Endodermal cell (in vitro differentiated cells): Measurements from ENCODE around the gene CHORDC1. TPM values are rescaled to one million over a fixed set of nuclear protein-coding genes. Genes with fewer than 3 reads are reported as not detected.

Experiments used
- DNase-seq: peaks from one replicate; pipeline ENCODE4 v3.0.0-alpha.2; 2017
- H3K27ac ChIP-seq: 2 replicates; pipeline ENCODE4 v1.5.1; 2013; ENCODE audit warnings: mild to moderate bottlenecking, low read depth, low read length, moderate library complexity
- H3K27me3 ChIP-seq: 2 replicates; pipeline ENCODE4 v1.6.1; 2013; ENCODE audit warnings: mild to moderate bottlenecking, low read length, moderate library complexity; ENCODE audit not compliant: insufficient read depth, control insufficient read depth, poor library complexity, severe bottlenecking
- H3K36me3 ChIP-seq: 2 replicates; pipeline ENCODE4 v1.7.0; 2013; ENCODE audit warnings: mild to moderate bottlenecking, low read length, moderate library complexity; ENCODE audit not compliant: control insufficient read depth, insufficient read depth
- H3K4me1 ChIP-seq: one replicate; pipeline ENCODE4 v1.7.0; 2013; ENCODE audit warnings: low read length; ENCODE audit not compliant: control insufficient read depth, insufficient read depth
- H3K4me3 ChIP-seq: 2 replicates; pipeline ENCODE4 v1.5.1; 2013; ENCODE audit warnings: mild to moderate bottlenecking, low read length, moderate library complexity
- H3K9ac ChIP-seq: 2 replicates; pipeline ENCODE4 v1.6.1; 2013; ENCODE audit warnings: mild to moderate bottlenecking, low read length, moderate library complexity; ENCODE audit not compliant: poor library complexity, severe bottlenecking; ENCODE audit errors: extremely low read depth
- H3K9me3 ChIP-seq: 2 replicates; pipeline ENCODE4 v1.6.1; 2013; ENCODE audit warnings: mild to moderate bottlenecking, low read length, moderate library complexity; ENCODE audit not compliant: control insufficient read depth
- H3K27ac Mint-ChIP-seq: 2 replicates; pipeline ENCODE4 v1.8.0; 2020; ENCODE audit warnings: mixed read lengths
- H3K27me3 Mint-ChIP-seq: 2 replicates; pipeline ENCODE4 v1.8.0; 2021; ENCODE audit warnings: mild to moderate bottlenecking, mixed read lengths; ENCODE audit not compliant: insufficient read depth
- H3K36me3 Mint-ChIP-seq: 2 replicates; pipeline ENCODE4 v1.8.0; 2020; ENCODE audit warnings: low read depth, mixed read lengths
- H3K4me1 Mint-ChIP-seq: 2 replicates; pipeline ENCODE4 v1.8.0; 2020; ENCODE audit warnings: mixed read lengths
- H3K4me3 Mint-ChIP-seq: 2 replicates; pipeline ENCODE4 v1.8.0; 2020; ENCODE audit warnings: mild to moderate bottlenecking, moderate library complexity, mixed read lengths
- H3K9me3 Mint-ChIP-seq: 2 replicates; pipeline ENCODE4 v1.8.0; 2020; ENCODE audit warnings: mild to moderate bottlenecking, mixed read lengths
- CTCF ChIP-seq: fragments of 200-600 bp; sonication (generic); conservative IDR thresholded peaks from 2 replicates; pipeline ENCODE4 v1.5.0; 2021; ENCODE audit warnings: antibody characterized with exemption, mild to moderate bottlenecking
- WGBS, 2 experiments: methylation state at CpG; one replicate each; pipeline versions ENCODE4 v1.1.5 to v1.1.7; 2013; ENCODE audit warnings: missing lambda C conversion rate in 2 of 2, mixed read lengths in 1 of 2; ENCODE audit not compliant: insufficient coverage in 1 of 2, insufficient read length in 1 of 2; 5-methylcytosine and 5-hydroxymethylcytosine counted together
- total RNA-seq, 2 donors: library from RNA; stranded (reverse); fragmentation: NEBNext Ultra II Directional in 1 of 2; extraction: Animal tissue kit (Norgen Biotek cat#: 25700) in 1 of 2; gene quantifications; 2 replicates in 1 of 2; 3 replicates in 1 of 2; pipeline ENCODE4 v1.2.1, GENCODE V29; 2021

CHORDC1 gene
- total RNA-seq, 2 donors from 2014 or later, result 54.6 to 56.9 TPM

DNA sequence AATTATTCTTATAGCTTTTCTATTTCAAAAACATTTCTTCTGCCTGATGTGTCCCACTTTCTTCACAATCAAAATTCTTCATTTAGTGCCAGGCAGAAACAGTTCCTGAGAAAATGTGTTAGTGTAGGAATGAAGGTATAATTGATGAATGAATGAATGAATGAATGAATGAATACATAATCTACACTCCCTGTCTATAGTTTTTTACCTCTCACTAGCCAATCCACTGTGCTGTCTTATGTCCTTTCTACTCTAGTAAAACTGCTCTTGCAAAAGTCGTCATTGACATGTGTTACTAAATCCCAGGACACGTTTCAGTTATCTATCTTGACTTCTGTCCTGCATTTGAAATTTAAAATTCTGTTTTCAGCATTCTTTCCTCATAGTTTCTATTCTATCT is 42.9 kb downstream of the CHORDC1 start:
- no peak for DNase-seq
- H3K27me3 Mint-ChIP-seq, result no peaks in the 10 kb centered on the region
- peaks cover 16% of the 10 kb centered on the region for H3K4me1 Mint-ChIP-seq
- H3K4me3 ChIP-seq, result no peak overlapping the region
- H3K27ac Mint-ChIP-seq, result no peak overlapping the region
- no peak overlapping the region for H3K27ac ChIP-seq
- no peaks in the 10 kb centered on the region for H3K9me3 Mint-ChIP-seq
- TF ChIP-seq CTCF, result no peak
- H3K27me3 ChIP-seq, result no peaks in the 10 kb centered on the region
- H3K36me3 Mint-ChIP-seq, result no peaks in the 10 kb centered on the region
- no peak overlapping the region for H3K4me3 Mint-ChIP-seq
- peaks cover 11% of the 10 kb centered on the region for H3K4me1 ChIP-seq
- H3K9me3 ChIP-seq, result no peaks in the 10 kb centered on the region
- WGBS, 2 experiments, result 58 to 66% methylated on average over 2 of the region's 2 CpGs
- H3K9ac ChIP-seq, result no peak overlapping the region
- no peaks in the 10 kb centered on the region for H3K36me3 ChIP-seq

- no peak overlapping the region for H3K27ac Mint-ChIP-seq
- Histone ChIP-seq H3K36me3 (no peaks in the 10 kb centered on the region), H3K9ac (no peak overlapping the region), H3K4me3 (no peak overlapping the region), H3K27me3 (no peaks in the 10 kb centered on the region), H3K9me3 (no peaks in the 10 kb centered on the region), H3K4me1 (peaks cover 11% of the 10 kb centered on the region), H3K27ac (no peak overlapping the region)
- H3K4me1 Mint-ChIP-seq, result peaks cover 16% of the 10 kb centered on the region
- no peaks in the 10 kb centered on the region for H3K27me3 Mint-ChIP-seq
- H3K36me3 Mint-ChIP-seq, result no peaks in the 10 kb centered on the region
- H3K4me3 Mint-ChIP-seq, result no peak overlapping the region
- no peak for TF ChIP-seq CTCF
- no peak for DNase-seq
- no peaks in the 10 kb centered on the region for H3K9me3 Mint-ChIP-seq
- WGBS, 2 experiments, result no CpG with 5 or more reads among the region's 2 CpGs
These were observed 44.1 kb downstream of the CHORDC1 start for GRCh38 chr11:90178751-90179150.

GRCh38 chr11:90176069-90176468 is 46.8 kb downstream of the CHORDC1 start:
- TF ChIP-seq CTCF, result no peak
- no peaks in the 10 kb centered on the region for H3K27me3 Mint-ChIP-seq

More at GRCh38 chr11:90176069-90176468, 46.8 kb downstream of the CHORDC1 start:
- DNase-seq, result no peak
- peak overlapping the region; percentile 59 for H3K4me3 ChIP-seq
- H3K27ac Mint-ChIP-seq, result no peak overlapping the region
- no peaks in the 10 kb centered on the region for H3K27me3 ChIP-seq
- H3K4me3 Mint-ChIP-seq, result no peak overlapping the region
- 92% methylated on average over 1 of the region's 1 CpG; no CpG with 5 or more reads in 1 of the 2 experiments for WGBS, 2 experiments
- no peak overlapping the region for H3K9ac ChIP-seq
- H3K36me3 ChIP-seq, result no peaks in the 10 kb centered on the region
- peaks cover 19% of the 10 kb centered on the region for H3K4me1 Mint-ChIP-seq
- H3K9me3 Mint-ChIP-seq, result no peaks in the 10 kb centered on the region
- peaks cover 12% of the 10 kb centered on the region for H3K4me1 ChIP-seq
- no peaks in the 10 kb centered on the region for H3K36me3 Mint-ChIP-seq
- no peaks in the 10 kb centered on the region for H3K9me3 ChIP-seq
- no peak overlapping the region for H3K27ac ChIP-seq
